GM18951 (cell line): Measurements from ENCODE around the gene ETV6.

ENCODE experiments used
- POLR2A ChIP-seq: IDR thresholded peaks from 4 replicates; pipeline ENCODE4 v1.6.1; 2011; ENCODE audit warnings: mild to moderate bottlenecking; ENCODE audit not compliant: insufficient read length, insufficient read depth; ENCODE audit errors: extremely low read depth
- in situ Hi-C: fragments of 300-500 bp; cut with MboI; formaldehyde crosslinking; loops from one replicate; pipeline ENCODE4 v1.12.0; 2022; ENCODE audit warnings: low sequenced_read_pairs, mixed read lengths, inconsistent platforms; ENCODE audit not compliant: unreplicated experiment

ETV6 gene

DNA sequence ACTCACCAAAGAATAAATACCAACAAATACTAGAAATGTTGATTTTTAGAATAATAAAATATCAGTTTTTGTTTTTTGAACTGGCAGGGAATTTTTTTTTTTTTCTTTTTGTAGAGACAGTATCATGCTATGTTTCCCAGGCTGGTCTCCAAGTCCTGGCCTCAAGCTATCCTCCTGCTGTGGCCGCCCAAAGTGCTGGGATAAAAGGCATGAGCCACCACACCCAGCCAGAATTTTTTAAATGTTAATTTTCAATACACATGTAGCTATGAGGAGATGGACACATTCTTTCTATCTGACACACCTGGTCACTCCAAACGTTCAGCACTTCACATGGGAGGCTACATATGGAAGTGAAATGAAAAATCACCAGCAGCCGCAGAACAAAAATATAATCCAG is 126.8 kb downstream of the ETV6 start:
- in situ Hi-C loops = no loop called here
- no peak for TF ChIP-seq POLR2A

DNA sequence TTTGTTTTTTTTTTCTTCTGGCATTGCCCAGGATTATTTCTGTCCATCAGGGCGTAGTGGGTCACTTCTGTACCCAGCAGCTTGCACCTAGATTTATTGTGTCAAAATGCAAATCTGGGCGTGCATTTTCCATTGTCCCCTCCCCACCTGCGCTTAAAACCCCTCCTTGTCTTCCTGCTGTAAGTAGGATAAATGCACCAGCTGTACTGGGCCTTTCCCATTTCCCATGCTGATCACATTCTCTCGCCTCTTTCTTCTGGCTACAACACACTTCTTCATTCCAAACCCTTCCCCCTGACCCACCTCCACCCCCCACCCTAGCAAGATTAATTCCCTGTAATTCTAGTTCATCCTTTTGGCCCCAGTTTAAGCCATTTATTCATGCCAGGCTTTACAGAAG is 128.0 kb downstream of the ETV6 start:
- in situ Hi-C loops = no loop called here
- TF ChIP-seq POLR2A = no peak

DNA sequence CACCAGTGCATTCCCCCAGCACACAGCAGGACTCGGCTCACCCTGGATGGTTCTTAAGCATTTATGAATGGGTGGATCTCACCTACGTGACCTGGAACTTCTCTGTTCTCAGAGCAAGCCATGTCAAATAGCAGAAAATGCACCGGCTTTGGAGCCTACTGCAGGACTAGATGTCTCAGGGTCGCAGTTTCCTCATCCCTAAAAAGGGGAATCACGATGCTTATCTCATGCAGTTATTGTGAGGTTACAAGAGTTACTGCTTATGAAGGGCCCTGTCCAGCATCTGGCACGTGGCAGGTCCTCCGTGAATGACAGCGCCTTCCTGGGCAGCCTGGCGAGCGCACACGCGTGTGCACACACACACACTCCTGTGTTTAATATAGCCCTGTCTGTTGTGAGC is 128.5 kb downstream of the ETV6 start:
- no peak for TF ChIP-seq POLR2A
- in situ Hi-C loops = no loop called here

DNA sequence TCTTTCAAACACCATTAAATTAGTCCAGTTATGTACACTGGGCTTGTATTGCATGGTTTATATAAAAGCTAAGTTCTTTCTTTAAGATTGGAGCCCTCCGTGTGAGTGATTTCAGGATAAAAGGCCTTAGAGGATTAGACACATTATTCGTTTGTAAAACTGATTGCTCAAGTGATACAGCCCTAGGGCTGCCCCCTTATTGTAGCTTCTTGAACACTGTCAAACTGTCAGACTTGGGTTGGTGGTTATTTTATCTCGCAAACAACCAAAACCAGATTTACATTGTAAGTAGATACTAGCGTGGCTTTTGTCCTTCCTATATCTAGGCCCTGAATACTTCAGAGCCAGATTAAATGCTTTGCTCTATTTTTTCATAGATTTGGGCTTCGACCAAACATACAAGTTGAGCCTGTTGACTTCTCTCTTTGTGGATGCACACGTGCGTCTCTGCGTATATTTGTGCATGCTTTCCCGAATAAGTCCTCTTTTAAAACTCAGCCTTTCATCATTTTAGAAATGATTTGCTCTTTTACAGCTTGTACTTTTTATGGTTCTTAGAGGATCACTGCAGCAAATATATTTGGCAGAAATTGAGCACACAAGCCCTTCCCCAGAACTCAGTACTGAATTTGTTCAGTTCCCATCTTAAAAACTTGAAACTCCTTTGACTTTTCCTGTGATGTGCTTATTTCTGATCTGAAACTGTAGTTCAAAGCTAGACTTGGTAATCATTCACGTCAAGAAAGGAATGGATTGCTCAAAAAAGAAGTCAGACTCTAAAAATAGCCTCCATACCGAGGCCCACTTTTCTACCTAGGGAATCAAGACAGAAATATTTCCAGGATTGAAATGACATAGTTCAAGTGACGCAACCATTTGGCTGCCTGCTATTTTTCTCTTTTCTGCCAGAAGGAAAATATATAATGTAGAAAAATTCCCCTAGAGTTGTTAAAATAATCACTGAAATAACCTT is 129.5 kb downstream of the ETV6 start:
- TF ChIP-seq POLR2A = no peak
- in situ Hi-C loops = no loop called here

DNA sequence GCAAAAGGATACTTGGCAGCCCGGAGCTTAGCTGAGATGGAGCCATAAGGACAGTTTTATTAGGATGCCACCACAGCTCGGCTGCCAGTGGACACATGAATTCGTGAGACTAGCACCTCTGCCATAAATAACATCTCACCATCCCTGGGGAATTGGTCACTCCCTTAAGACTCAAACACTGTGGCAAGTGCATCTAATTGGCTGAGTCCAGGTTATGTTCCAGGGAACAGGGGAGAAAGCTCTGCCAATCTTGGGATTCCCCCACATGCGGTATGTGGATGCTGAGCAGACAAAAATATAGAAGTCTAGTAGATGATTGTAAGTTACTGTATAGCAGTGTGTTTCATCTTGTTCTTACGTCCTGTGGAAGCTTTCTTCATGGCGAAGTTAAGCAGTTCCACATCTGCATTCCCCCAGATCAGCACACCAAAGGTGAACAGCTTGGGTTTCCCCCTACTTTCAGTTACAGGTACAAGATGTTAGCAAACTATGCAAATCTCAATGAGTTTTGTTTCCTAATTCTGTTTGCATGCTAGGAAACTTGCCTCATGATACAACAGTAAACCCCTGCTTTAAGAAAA is 131.1 kb downstream of the ETV6 start:
- peak; percentile 47 for TF ChIP-seq POLR2A
- in situ Hi-C loops = no loop called here

DNA sequence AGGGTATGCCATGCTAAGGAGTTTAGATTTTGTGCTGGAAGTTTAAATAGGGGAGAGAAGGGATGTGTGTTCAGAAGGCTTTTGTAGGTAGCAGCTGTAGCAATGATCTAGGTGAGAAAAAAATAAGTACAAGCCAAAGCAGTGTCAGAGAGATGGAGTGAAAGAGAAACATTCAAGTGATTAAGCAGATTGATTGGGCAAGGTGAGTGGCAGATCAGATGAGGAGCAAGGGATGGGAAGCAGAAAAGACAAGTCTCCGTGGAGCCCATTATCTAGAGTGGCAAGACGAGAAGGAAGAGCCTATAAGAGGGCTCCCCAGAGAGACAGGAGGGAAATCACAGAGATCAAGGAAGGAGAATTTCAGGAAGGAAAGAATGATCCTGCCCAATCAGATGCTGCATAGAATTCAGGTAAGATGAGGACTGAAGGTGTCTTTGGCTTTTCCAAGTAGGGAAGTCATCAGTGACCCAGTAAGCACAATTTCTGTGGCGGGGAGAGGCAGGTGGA is 133.5 kb downstream of the ETV6 start:
- in situ Hi-C loops = no loop called here
- no peak for TF ChIP-seq POLR2A

DNA sequence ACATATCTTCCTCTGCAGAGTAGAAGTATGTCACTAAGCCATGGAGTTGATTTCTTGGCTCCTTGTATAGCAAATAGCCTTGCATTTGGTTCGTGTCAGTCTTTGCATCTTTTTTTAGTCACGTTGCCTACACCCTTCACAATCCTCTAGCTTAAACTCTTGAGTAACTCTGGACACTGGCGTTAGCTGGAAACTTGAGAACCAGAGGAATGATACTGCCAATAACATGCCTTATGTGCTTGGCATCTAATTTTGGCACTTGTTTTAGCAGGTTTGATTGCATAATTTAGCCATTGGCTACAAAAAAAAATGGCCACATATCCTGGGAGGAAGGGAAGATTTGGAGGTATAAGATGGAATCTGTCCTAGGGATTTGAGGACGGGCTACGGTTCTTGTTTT is 136.2 kb downstream of the ETV6 start:
- TF ChIP-seq POLR2A = no peak
- in situ Hi-C loops = no loop called here

DNA sequence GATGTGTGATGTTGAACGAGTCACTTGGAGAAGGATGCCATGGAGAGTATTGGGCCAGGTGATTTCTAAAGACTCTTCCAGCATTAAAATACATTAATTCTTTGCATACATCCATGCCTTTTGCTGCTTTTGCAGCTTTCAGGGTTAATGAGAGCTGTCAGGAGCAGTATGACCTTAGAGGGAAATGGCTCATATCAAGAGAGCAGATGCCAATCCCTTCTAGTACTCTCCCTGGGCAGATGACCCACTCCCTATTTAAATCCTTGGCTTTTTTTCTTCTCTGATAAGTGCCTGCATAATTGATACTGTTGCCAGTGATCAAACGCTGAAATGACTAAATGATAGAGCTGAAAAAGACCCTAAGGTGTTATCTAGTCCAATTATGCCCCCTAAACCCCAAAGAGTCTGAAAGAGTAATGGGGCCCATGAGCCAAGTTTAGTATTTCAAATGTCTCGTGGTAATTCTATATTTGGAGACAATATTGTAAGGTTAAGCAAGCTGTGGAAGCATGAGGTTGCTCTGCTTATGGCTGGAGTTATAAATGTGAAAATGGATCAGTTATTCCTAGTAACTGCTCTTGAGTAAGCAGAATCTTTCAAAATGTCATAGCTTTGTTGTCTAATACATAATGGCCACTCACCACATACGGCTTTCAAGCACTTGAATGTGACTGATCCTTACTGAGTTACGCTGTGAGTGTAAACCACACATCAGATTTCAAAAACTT is 137.3 kb downstream of the ETV6 start:
- no peak for TF ChIP-seq POLR2A
- in situ Hi-C loops = no loop called here

DNA sequence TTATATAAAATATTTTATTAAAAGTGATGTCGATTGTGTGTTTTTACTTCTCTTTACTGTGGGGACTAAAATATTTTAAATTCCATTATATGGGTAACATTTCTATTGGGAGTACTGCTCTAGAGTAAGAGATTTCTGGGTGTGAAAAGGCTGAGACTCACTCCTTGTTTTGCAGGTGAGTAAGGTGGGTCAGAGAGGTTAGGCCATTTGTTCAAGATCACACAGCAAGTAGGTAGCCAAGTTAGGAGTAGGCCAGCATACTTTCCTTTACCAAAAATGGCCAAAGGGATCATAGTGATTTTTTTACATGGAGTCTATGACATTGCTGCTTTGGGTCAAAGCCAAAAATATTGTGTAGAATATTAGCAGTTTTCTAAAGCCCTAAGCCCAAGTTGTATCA is 138.0 kb downstream of the ETV6 start:
- no peak for TF ChIP-seq POLR2A
- in situ Hi-C loops = no loop called here

DNA sequence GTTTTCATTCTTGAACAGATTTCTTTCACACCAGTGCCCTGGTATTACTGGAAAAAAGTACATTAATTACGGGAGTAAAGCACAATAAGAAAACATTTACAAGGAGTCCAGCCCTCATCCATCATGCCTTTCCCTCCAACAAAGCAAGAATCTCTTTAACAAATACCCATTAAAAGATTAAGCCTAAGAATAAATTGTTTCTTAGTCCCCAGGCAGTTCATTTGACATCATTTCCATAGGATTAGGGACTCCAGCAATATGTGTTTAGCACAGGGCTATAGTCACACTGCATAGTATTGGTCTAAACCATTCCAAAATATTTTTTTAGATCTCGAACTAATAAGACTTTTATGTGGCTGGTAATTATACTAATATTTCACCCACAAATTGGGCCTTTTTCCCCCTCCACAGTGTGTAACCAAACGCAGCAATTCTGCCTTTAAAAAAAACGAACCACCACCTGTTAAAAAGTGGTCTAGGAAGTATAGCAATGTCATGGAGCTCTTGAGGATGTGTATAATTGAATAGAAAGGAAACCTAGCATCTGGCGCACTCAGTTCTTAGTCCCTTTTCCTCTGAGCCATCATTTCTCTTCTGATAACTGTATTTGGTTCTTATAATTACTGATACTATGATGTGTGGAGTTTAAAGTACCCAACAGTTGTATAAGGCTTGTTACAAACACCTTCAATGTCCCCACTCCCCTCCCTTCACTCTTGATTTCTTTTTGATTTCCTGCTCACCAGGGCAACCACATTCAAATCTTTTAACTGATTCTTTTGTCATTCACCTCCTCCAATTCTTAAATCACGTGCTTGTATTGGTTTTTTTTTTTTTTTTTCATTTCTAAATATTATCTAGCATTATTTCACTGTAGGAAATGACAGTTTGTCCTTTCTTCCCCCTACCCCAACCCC is 138.7 kb downstream of the ETV6 start:
- no peak for TF ChIP-seq POLR2A
- in situ Hi-C loops = no loop called here

DNA sequence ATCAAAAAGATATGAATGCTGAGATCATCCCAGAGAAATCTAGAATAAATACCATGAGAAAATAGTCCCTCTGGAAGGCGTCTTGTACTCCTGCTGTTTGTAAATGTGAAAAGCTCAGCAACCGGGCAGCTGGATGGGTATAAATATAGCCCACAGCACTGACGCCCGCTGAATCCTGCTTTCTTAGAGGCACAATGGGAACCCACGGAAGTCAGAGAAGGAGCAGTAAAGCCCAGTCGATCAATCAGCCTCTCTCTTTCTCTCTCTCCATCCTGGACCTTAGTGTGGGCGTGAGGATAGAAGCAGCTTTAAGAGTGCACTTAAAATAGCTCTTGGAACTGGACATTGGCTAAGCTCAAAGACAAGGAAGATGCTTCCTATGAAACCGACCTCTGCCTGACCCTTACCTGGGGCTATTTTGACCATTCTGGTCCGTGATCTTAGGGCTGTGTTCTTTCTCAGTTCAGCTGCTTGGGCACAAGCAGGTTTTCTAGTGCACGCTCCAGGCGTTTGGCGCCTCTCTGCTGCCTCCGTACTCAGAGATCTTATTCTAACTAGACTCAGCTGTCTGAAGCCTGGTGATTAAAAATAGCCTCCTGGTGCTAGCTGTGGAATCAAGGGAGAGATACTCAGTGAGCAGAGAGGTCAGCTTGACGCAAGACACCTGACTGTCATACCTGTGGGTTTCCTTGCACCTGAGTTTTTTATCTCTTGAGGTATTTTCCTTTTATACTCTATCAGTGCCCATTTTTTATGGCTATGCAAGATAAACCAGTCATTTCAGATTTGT is 144.6 kb downstream of the ETV6 start:
- in situ Hi-C loops = no loop called here
- no peak for TF ChIP-seq POLR2A

DNA sequence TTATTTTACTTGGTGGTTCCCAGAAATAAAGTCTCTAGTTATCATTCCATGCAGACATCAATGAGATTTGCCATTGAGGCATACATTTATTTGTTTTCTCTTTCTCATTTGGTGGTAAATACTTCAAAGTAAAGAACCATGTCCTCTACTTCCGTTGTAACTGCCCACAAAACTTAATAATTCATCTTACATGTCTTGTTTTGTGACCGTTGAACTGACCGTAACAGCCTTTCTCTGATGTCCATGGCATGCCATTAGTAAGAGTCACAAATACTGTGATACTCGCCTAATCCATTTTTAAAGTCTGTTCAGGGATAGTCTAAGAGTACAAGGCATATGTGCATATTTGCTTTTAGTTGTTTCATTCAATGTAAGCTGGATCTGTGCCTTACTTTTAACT is 145.3 kb downstream of the ETV6 start:
- in situ Hi-C loops = no loop called here
- no peak for TF ChIP-seq POLR2A
